ENCODE measurements around the gene CREB1.
A peak's percentile ranks its signal among the peaks of the same experiment; 100 is the strongest.

CREB1 gene

GRCh38 chr2:207539470-207539869, 9.7 kb downstream of the CREB1 start:
- no peak overlapping the region for H3K4me3 ChIP-seq (ENCODE audit: low read depth, low read length)
- H3K9me3 ChIP-seq (ENCODE audit: control insufficient read depth, insufficient read depth, low read depth, low read length) = no peaks in the 10 kb centered on the region
- H3K36me3 ChIP-seq (ENCODE audit: control insufficient read depth in 2 of 2, insufficient read depth in 1 of 2, low read length in 2 of 2) = no peaks in the 10 kb centered on the region; a peak in 1 of 3 replicates
- ChIA-PET POLR2A (interaction anchor here (0.6 to 1.5 kb wide), 2 partner anchors 9 to 182 kb away, joined by 3 to 8 read pairs; partner anchors contain the start of gene CREB1), CTCF (no interaction called here)
- TF ChIP-seq ZNF350 (tag by site-specific recombination; IDR thresholded peaks at IDR 0.05) (no peak), ZXDB (tag by site-specific recombination; IDR thresholded peaks at IDR 0.05) (no peak), ZFP41 (tag by site-specific recombination; IDR thresholded peaks at IDR 0.05; ENCODE audit: borderline replicate concordance) (no peak), ZSCAN4 (tag by site-specific recombination; IDR thresholded peaks at IDR 0.05) (no peak), HOXD13 (CRISPR knock-in tag; IDR thresholded peaks at IDR 0.05; ENCODE audit: borderline replicate concordance) (no peak), KLF7 (tag by site-specific recombination; IDR thresholded peaks at IDR 0.05; ENCODE audit: borderline replicate concordance) (no peak)
- TF ChIP-seq, protein P1, sequence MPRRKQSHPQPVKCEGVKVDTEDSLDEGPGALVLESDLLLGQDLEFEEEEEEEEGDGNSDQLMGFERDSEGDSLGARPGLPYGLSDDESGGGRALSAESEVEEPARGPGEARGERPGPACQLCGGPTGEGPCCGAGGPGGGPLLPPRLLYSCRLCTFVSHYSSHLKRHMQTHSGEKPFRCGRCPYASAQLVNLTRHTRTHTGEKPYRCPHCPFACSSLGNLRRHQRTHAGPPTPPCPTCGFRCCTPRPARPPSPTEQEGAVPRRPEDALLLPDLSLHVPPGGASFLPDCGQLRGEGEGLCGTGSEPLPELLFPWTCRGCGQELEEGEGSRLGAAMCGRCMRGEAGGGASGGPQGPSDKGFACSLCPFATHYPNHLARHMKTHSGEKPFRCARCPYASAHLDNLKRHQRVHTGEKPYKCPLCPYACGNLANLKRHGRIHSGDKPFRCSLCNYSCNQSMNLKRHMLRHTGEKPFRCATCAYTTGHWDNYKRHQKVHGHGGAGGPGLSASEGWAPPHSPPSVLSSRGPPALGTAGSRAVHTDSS (tag by site-specific recombination; IDR thresholded peaks at IDR 0.05) = no peak
- no peak overlapping the region for H3K27ac ChIP-seq (ENCODE audit: extremely low read depth, low read depth, low read length)
- no peaks in the 10 kb centered on the region for H3K4me1 ChIP-seq (ENCODE audit: control insufficient read depth, insufficient read depth, low read length)

- Histone ChIP-seq H3K9me3 (ENCODE audit: control insufficient read depth, insufficient read depth, low read depth, low read length) (no peaks in the 10 kb centered on the region), H3K36me3 (ENCODE audit: control insufficient read depth in 2 of 2, insufficient read depth in 1 of 2, low read length in 2 of 2) (no peaks in the 10 kb centered on the region; a peak in 1 of 3 replicates), H3K4me1 (ENCODE audit: control insufficient read depth, insufficient read depth, low read length) (no peaks in the 10 kb centered on the region), H3K27ac (ENCODE audit: extremely low read depth, low read depth, low read length) (no peak overlapping the region), H3K4me3 (ENCODE audit: low read depth, low read length) (no peak overlapping the region)
- TF ChIP-seq, protein P2, sequence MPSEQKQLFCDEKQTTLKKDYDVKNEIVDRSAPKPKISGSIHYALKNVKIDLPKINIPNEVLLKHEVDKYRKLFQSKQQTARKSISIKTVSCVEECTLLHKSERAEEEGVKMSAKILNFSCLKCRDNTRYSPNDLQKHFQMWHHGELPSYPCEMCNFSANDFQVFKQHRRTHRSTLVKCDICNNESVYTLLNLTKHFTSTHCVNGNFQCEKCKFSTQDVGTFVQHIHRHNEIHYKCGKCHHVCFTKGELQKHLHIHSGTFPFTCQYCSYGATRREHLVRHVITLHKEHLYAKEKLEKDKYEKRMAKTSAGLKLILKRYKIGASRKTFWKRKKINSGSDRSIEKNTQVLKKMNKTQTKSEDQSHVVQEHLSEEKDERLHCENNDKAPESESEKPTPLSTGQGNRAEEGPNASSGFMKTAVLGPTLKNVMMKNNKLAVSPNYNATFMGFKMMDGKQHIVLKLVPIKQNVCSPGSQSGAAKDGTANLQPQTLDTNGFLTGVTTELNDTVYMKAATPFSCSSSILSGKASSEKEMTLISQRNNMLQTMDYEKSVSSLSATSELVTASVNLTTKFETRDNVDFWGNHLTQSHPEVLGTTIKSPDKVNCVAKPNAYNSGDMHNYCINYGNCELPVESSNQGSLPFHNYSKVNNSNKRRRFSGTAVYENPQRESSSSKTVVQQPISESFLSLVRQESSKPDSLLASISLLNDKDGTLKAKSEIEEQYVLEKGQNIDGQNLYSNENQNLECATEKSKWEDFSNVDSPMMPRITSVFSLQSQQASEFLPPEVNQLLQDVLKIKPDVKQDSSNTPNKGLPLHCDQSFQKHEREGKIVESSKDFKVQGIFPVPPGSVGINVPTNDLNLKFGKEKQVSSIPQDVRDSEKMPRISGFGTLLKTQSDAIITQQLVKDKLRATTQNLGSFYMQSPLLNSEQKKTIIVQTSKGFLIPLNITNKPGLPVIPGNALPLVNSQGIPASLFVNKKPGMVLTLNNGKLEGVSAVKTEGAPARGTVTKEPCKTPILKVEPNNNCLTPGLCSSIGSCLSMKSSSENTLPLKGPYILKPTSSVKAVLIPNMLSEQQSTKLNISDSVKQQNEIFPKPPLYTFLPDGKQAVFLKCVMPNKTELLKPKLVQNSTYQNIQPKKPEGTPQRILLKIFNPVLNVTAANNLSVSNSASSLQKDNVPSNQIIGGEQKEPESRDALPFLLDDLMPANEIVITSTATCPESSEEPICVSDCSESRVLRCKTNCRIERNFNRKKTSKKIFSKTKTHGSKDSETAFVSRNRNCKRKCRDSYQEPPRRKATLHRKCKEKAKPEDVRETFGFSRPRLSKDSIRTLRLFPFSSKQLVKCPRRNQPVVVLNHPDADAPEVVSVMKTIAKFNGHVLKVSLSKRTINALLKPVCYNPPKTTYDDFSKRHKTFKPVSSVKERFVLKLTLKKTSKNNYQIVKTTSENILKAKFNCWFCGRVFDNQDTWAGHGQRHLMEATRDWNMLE (tag by site-specific recombination; conservative IDR thresholded peaks at IDR 0.05; ENCODE audit: low read depth) = no peak
- TF ChIP-seq ZNF670 (tag by site-specific recombination; IDR thresholded peaks at IDR 0.05; ENCODE audit: low read depth) (no peak), ZNF654 (tag by site-specific recombination; IDR thresholded peaks at IDR 0.05; ENCODE audit: low read depth) (no peak), ZNF155 (tag by site-specific recombination; IDR thresholded peaks at IDR 0.05) (no peak), ZNF112 (tag by site-specific recombination; IDR thresholded peaks at IDR 0.05) (no peak), ZNF404 (tag by site-specific recombination; IDR thresholded peaks at IDR 0.05) (no peak), ZNF362 (tag by site-specific recombination; IDR thresholded peaks at IDR 0.05) (peak; percentile 75), ZNF580 (tag by site-specific recombination; IDR thresholded peaks at IDR 0.05) (no peak)
- CTCF ChIA-PET = no interaction called here
- POLR2A ChIA-PET = interaction anchor here (0.7 kb wide), 2 partner anchors 9 to 701 kb away, joined by 3 to 13 read pairs; no protein-coding TSS in a partner anchor
These were observed 10.7 kb downstream of the CREB1 start for GRCh38 chr2:207540431-207540830.

All from HEK293 (cell line).